ENCODE results near the gene SNAP47. TPM values are rescaled to one million over a fixed set of nuclear protein-coding genes. Genes with fewer than 3 reads are reported as not detected.

SNAP47 gene
- polyA plus RNA-seq, 1 of the 3 experiments (the other 2 are of a cell fraction), result 45.6 TPM

- TF ChIP-seq FOXJ3 (CRISPR knock-in tag; IDR thresholded peaks at IDR 0.05), result no peak
- no peak for TF ChIP-seq GABPA (IDR thresholded peaks at IDR 0.05; ENCODE audit: low read depth)
- TF ChIP-seq TEAD4 (IDR thresholded peaks at IDR 0.05; ENCODE audit: borderline replicate concordance, insufficient read depth), result no peak
- TF ChIP-seq GATA2 (CRISPR knock-in tag; IDR thresholded peaks at IDR 0.05), result no peak
- no peak for TF ChIP-seq USF1 (IDR thresholded peaks at IDR 0.05; ENCODE audit: borderline replicate concordance, low read depth)
- TF ChIP-seq USF2 (IDR thresholded peaks at IDR 0.05; ENCODE audit: borderline replicate concordance, low read depth, low read length), result no peak
These were observed 2.5 kb upstream of the SNAP47 start (continued) for GRCh38 chr1:227732586-227733308.

GRCh38 chr1:227733309-227733705, 1.9 kb upstream of the SNAP47 start:
- Histone ChIP-seq H3F3A (replicated peaks; ENCODE audit: insufficient read depth) (no peaks in the 10 kb centered on the region), H4K20me1 (ENCODE audit: insufficient read depth) (peaks cover 8% of the 10 kb centered on the region; the same call in 1 of the 2 replicates), H3K27ac (ENCODE audit: low read depth in 2 of 2, low read length in 1 of 2) (no peak overlapping the region), H3K4me3 (ENCODE audit: low read depth in 2 of 2, low read length in 1 of 2) (no peak overlapping the region), H3K9me3 (no peaks in the 10 kb centered on the region), H3K27me3 (ENCODE audit: insufficient read depth) (no peaks in the 10 kb centered on the region), H3K36me3 (replicated peaks in 1 of 2; ENCODE audit: control insufficient read depth in 1 of 2, insufficient read depth in 2 of 2, low read length in 1 of 2) (peaks cover 6 to 26% of the 10 kb centered on the region in 2 experiments), H3K4me2 (peak overlapping the region; percentile 100; the same call in 1 of the 2 replicates), H3K9ac (no peak overlapping the region), H3K79me2 (ENCODE audit: insufficient read depth) (peaks cover 55% of the 10 kb centered on the region), H2AFZ (ENCODE audit: low read depth) (no peak overlapping the region), H3K9me2 (no peaks in the 10 kb centered on the region), H3K4me1 (ENCODE audit: control insufficient read depth in 1 of 2, insufficient read depth in 2 of 2, low read depth in 1 of 2, low read length in 1 of 2) (peaks cover 9 to 38% of the 10 kb centered on the region in 2 experiments; a peak in 3 of 4 replicates)
- ChIA-PET POLR2A (no interaction called here), CTCF (interaction anchor here (1.2 kb wide), 1 partner anchor 213 kb away, joined by 3 read pairs; no protein-coding TSS in a partner anchor)
- WGBS (ENCODE audit: low lambda C conversion rate), result 100% methylated on average over 11 of the region's 15 CpGs
- TF ChIP-seq GABPA (IDR thresholded peaks at IDR 0.05; ENCODE audit: low read depth) (no peak), RXRA (IDR thresholded peaks at IDR 0.05; ENCODE audit: borderline replicate concordance, low read depth) (no peak), NRF1 (IDR thresholded peaks at IDR 0.05; ENCODE audit: low read depth, low read length) (no peak), PBX3 (IDR thresholded peaks at IDR 0.05) (no peak), NFIC (IDR thresholded peaks at IDR 0.05; ENCODE audit: borderline replicate concordance) (no peak), IRF3 (IDR thresholded peaks at IDR 0.05; ENCODE audit: low read depth, low read length) (no peak)
- no peak for DNase-seq
